ENCODE data around the gene ZNF225. TPM values are rescaled to one million over a fixed set of nuclear protein-coding genes. Genes with fewer than 3 reads are reported as not detected.

ZNF225 gene
- total and polyA plus RNA-seq, 2 of the 4 experiments (the other 2 are of a cell fraction) = 1.5 to 5.7 TPM

DNA sequence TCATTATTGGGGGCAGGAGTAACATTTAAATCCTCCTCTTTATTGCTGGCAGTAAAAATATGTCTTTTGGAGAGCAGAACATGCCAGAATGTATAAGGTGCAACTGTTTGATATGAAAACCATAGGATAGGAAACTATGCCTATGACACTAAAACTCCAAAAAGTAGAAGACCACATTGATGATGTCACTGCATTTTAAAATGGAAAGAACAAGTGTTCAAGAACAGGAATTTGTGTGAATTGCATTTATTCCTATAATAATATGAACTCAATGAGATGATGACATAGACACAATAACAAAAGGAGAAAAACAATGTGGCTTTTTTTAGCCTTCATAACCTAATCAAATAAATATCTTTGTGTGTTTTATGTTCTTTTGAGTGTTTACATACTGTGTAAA is 3.7 kb upstream of the ZNF225 start:
- no peak for TF ChIP-seq MAZ (IDR thresholded peaks at IDR 0.05; ENCODE audit: borderline replicate concordance, low read depth, low read length)
- TF ChIP-seq SMC3 (IDR thresholded peaks at IDR 0.05; ENCODE audit: low read depth, low read length) = no peak
- no peak for TF ChIP-seq NFE2L2 (IDR thresholded peaks at IDR 0.05; ENCODE audit: low read depth, low read length)
- TF ChIP-seq BHLHE40 (IDR thresholded peaks at IDR 0.05; ENCODE audit: low read depth, low read length) = no peak
- no peak for TF ChIP-seq CEBPB (IDR thresholded peaks at IDR 0.05; ENCODE audit: low read depth, low read length)
- Histone ChIP-seq H3K23ac (ENCODE audit: low read depth, low read length) (no peak overlapping the region), H3K4me2 (ENCODE audit: low read depth, low read length) (no peak overlapping the region), H2BK5ac (ENCODE audit: low read depth, low read length, poor library complexity, severe bottlenecking) (no peak overlapping the region), H2BK120ac (ENCODE audit: low read depth, low read length) (no peak overlapping the region), H2AFZ (replicated peaks; ENCODE audit: low read length, poor library complexity) (no peak overlapping the region), H3K4me1 (ENCODE audit: control insufficient read depth, insufficient read depth, low read length) (no peaks in the 10 kb centered on the region), H3K4ac (ENCODE audit: low read depth, low read length) (no peak overlapping the region), H3K9me1 (ENCODE audit: insufficient read depth, low read length) (no peaks in the 10 kb centered on the region), H3K14ac (replicated peaks; ENCODE audit: low read depth, low read length) (no peak overlapping the region), H4K8ac (ENCODE audit: low read depth in 2 of 2, low read length in 2 of 2) (no peak overlapping the region), H3K56ac (ENCODE audit: extremely low read depth, insufficient read depth, low read length) (no peak overlapping the region), H4K5ac (ENCODE audit: low read depth, low read length) (no peak overlapping the region), H2AK5ac (ENCODE audit: low read depth, low read length) (no peak overlapping the region), H4K20me1 (ENCODE audit: insufficient read depth, low read length) (no peaks in the 10 kb centered on the region), H2BK20ac (ENCODE audit: low read depth, low read length) (no peak overlapping the region), H3K4me3 (ENCODE audit: insufficient read depth, low read depth, low read length) (no peak overlapping the region), H3K27ac (ENCODE audit: insufficient read depth, low read length) (no peak overlapping the region), H4K91ac (ENCODE audit: insufficient read depth, low read depth, low read length) (no peak overlapping the region), H2AK9ac (replicated peaks; ENCODE audit: low read depth, low read length, poor library complexity) (no peak overlapping the region), H2BK15ac (ENCODE audit: low read depth, low read length) (no peak overlapping the region), H3K79me1 (ENCODE audit: low read depth in 1 of 2, low read length in 2 of 2) (peaks cover 5 to 19% of the 10 kb centered on the region in 2 experiments; a peak in 3 of 4 replicates), H3K27me3 (ENCODE audit: control insufficient read depth, insufficient read depth, low read length) (no peaks in the 10 kb centered on the region), H3K36me3 (ENCODE audit: control insufficient read depth, insufficient read depth, low read length) (peaks cover 26% of the 10 kb centered on the region), H3K9me3 (ENCODE audit: control insufficient read depth, insufficient read depth, low read length) (peaks cover 31% of the 10 kb centered on the region), H3K9ac (ENCODE audit: low read depth, low read length) (no peak overlapping the region), H3K18ac (ENCODE audit: low read depth, low read length) (no peak overlapping the region)
- ChIA-PET CTCF (no interaction called here), POLR2A (ENCODE audit: unreplicated experiment) (no interaction called here)
- dilution Hi-C loops (cut with HindIII; ENCODE audit: low sequenced_read_pairs, unreplicated experiment) = no loop called here
- no TSS peak for BruUV-seq (replicated peaks)
- no peak for DNase-seq
- intact Hi-C loops (cut with micrococcal nuclease) = no loop called here
- in situ Hi-C loops (cut with MboI; ENCODE audit: low sequenced_read_pairs) = no loop called here
- no peak for ATAC-seq (ENCODE audit: low read depth)
